ENCODE measurements around the gene SAP25. TPM values are rescaled to one million over a fixed set of nuclear protein-coding genes. Genes with fewer than 3 reads are reported as not detected.

SAP25 gene
- total and polyA plus RNA-seq, 7 donors: 0.71 to 7.2 (median 2.2) TPM; not detected in 3

DNA sequence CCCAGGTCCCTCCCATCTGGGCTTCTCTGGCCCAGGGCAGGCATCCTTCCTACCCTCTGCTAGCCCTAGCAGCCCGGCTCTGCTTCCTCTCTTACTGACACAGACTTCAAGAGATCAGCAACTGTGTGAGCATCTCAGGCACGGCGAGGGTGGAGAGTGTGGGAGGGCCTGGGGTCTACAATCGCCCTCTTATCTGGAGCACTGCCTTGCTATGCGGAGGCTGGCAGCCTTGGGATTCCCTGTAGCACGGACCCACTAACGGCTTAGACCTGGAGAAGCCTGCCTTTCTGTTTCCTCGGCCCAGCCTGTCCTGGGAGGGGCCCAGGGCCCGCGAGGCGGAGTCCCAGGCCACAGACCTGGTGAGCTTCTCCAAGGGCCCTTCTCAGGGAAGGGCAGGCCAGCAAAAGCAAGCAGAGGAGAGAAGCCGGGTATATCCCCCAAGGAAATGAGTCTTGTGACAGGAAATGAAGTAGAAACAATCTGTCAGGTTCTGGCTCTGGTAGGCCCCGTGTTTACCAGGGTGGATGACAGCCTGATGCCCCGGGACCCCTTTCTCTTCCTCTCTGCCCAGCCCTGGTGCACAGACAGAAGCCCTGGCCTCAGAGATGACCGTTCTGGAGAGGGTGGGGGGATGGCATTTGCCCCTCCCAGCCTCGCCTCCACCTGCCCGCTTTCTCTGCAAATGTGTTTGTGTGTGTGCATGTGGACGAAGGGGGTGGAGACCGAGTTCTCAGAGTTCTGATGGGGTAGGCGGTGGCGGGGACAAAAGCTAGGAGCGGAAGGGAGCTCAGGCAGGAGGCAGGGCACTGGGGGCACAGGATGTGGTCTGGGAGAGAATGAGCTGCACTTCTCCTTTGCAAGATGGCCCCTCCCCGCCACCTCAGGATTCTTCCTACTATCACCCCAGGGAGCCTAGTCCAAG is 9.7 kb upstream of the SAP25 start:
- intact Hi-C loops (cut with DNase I): loop anchor here (10.0 kb wide), 1 partner anchor 271 kb away; the partner anchor contains the start of gene SLC12A9
- H3K9me3 ChIP-seq: no peaks in the 10 kb centered on the region
- peak overlapping the region; percentile 89 to 96 (median 92) for H3K27ac ChIP-seq
- H3K4me3 ChIP-seq: peak overlapping the region in 3 of 4 donors; percentile 90 to 99 (median 98)
- WGBS, 2 donors: 25 to 52% methylated on average over 23 of the region's 23 CpGs
- no peaks in the 10 kb centered on the region for H3K27me3 ChIP-seq
- H3K36me3 ChIP-seq: peaks cover 28 to 46% (median 31%) of the 10 kb centered on the region in 4 donors
- peak; percentile 85 for DNase-seq
- TF ChIP-seq POLR2A (IDR thresholded peaks at IDR 0.05) (no peak), POLR2AphosphoS5 (IDR thresholded peaks at IDR 0.05) (no peak), EP300 (IDR thresholded peaks at IDR 0.05) (no peak)
- TF ChIP-seq, protein P1, sequence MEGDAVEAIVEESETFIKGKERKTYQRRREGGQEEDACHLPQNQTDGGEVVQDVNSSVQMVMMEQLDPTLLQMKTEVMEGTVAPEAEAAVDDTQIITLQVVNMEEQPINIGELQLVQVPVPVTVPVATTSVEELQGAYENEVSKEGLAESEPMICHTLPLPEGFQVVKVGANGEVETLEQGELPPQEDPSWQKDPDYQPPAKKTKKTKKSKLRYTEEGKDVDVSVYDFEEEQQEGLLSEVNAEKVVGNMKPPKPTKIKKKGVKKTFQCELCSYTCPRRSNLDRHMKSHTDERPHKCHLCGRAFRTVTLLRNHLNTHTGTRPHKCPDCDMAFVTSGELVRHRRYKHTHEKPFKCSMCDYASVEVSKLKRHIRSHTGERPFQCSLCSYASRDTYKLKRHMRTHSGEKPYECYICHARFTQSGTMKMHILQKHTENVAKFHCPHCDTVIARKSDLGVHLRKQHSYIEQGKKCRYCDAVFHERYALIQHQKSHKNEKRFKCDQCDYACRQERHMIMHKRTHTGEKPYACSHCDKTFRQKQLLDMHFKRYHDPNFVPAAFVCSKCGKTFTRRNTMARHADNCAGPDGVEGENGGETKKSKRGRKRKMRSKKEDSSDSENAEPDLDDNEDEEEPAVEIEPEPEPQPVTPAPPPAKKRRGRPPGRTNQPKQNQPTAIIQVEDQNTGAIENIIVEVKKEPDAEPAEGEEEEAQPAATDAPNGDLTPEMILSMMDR (IDR thresholded peaks at IDR 0.05): no peak
- peaks cover 0 to 44% (median 35%) of the 10 kb centered on the region in 4 donors for H3K4me1 ChIP-seq

DNA sequence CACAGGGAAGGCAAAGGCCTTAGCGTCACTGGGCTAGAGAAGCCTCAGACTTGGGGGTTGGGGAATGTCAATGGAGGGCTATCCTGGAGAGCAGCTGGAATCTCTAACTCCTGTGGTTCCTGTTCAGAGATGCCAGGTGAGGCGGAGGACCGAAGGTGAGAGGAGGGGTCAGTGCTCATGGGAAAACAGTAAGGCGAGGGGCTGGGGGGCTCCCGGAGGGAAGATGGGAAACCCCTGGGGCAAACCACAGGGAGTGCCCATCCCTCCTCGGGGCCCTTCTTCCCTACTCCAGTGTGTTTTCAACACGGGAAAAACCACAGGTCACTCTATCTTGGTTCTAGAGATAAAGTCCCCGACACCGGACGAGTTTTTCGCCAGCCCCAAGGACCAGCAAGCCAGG is 8.9 kb upstream of the SAP25 start:
- H3K4me3 ChIP-seq: peak overlapping the region in 2 of 4 donors; percentile 90 to 98
- TF ChIP-seq EP300 (IDR thresholded peaks at IDR 0.05): no peak
- TF ChIP-seq, protein P1 (IDR thresholded peaks at IDR 0.05): no peak
- no peak for TF ChIP-seq POLR2A (IDR thresholded peaks at IDR 0.05)
- no peak for TF ChIP-seq POLR2AphosphoS5 (IDR thresholded peaks at IDR 0.05)
- peaks cover 35 to 54% (median 38%) of the 10 kb centered on the region in 4 donors for H3K36me3 ChIP-seq
- DNase-seq: no peak
- no peaks in the 10 kb centered on the region for H3K27me3 ChIP-seq
- H3K4me1 ChIP-seq: peaks cover 0 to 43% (median 35%) of the 10 kb centered on the region in 4 donors
- H3K9me3 ChIP-seq: no peaks in the 10 kb centered on the region
- H3K27ac ChIP-seq: peak overlapping the region; percentile 89 to 96 (median 92)
- WGBS, 2 donors: 74 to 82% methylated on average over 11 of the region's 11 CpGs
- intact Hi-C loops (cut with DNase I): loop anchor here (10.0 kb wide), 1 partner anchor 272 kb away; the partner anchor contains the start of gene SLC12A9

DNA sequence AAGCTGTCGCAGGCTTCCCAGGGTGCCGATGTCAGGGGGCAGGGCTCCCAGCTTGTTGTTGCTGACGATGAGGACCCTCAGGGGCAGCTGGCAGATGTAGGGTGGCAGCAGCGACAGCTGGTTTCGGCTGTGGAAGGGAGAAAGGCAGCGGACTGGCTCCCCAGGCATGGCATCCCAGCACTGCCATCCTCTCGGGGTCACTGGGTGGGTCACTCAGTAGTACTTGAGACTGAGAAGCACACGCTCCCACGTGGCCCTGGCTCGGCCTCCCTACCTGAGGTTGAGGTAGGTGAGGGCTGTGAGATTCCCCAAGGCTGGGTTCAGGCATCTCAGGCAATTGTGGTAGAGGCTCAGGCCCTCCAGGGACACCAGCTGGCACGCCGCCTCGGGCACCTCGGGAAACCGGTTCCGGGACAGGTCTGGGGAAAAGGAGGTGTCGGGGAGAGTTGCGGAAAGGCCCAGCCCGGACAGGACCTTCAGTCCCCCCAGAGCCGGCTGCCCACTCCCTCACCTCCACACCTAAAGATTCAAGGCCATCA is 8.4 kb upstream of the SAP25 start:
- H3K4me1 ChIP-seq: peaks cover 0 to 38% (median 31%) of the 10 kb centered on the region in 4 donors
- no peaks in the 10 kb centered on the region for H3K9me3 ChIP-seq
- peak overlapping the region in 1 of 4 donors; percentile 89 for H3K27ac ChIP-seq
- intact Hi-C loops (cut with DNase I): loop anchor here (10.0 kb wide), 1 partner anchor 273 kb away; the partner anchor contains the start of gene SLC12A9
- no peaks in the 10 kb centered on the region for H3K27me3 ChIP-seq
- no peak for DNase-seq
- no peak overlapping the region for H3K4me3 ChIP-seq
- TF ChIP-seq, protein P1 (IDR thresholded peaks at IDR 0.05): no peak
- TF ChIP-seq POLR2AphosphoS5 (IDR thresholded peaks at IDR 0.05): no peak
- TF ChIP-seq POLR2A (IDR thresholded peaks at IDR 0.05): no peak
- TF ChIP-seq EP300 (IDR thresholded peaks at IDR 0.05): no peak
- peaks cover 39 to 59% (median 44%) of the 10 kb centered on the region in 4 donors for H3K36me3 ChIP-seq
- 67 to 87% methylated on average over 20 of the region's 20 CpGs for WGBS, 2 donors

DNA sequence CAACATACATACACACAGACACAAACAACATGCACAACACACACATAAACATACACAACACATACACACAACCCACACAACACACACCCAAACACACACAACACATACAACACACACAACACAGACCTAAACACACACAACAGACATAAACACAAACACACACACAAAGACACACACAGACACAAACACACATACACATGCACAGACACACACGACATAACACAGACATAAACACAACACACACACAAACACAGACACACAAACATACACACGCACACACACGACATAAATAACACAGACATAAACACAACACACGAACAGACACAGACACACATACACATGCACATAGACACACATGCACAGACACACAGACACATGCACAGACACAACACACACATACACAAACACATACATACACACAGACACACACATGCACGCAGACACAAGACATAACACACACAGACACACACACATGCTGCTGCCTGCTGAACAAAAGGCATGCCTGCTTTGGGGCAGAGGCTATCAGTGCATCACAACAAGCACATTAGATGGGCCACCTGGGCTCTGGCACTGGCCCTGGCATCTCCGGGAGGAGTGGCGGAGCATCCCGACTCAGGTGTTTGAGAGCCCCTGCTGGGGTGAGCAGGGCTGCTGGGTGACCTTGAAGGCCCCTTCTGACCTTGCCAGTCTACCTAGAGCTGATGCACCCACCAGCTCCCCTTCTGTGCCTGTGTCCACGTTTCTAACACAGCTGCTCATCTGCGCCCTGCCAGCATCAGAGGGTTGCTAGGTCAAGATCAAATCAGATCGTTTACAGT is 7.0 kb upstream of the SAP25 start:
- TF ChIP-seq POLR2AphosphoS5 (IDR thresholded peaks at IDR 0.05): no peak
- TF ChIP-seq POLR2A (IDR thresholded peaks at IDR 0.05): no peak
- TF ChIP-seq, protein P1 (IDR thresholded peaks at IDR 0.05): no peak
- TF ChIP-seq EP300 (IDR thresholded peaks at IDR 0.05): no peak
- no peak for DNase-seq
- H3K4me3 ChIP-seq: no peak overlapping the region
- intact Hi-C loops (cut with DNase I): loop anchor here (10.0 kb wide), 1 partner anchor 274 kb away; the partner anchor contains the start of gene SLC12A9
- H3K9me3 ChIP-seq: no peaks in the 10 kb centered on the region
- no peak overlapping the region for H3K27ac ChIP-seq
- H3K36me3 ChIP-seq: peaks cover 50 to 74% (median 56%) of the 10 kb centered on the region in 4 donors
- peaks cover 0 to 33% (median 28%) of the 10 kb centered on the region in 4 donors for H3K4me1 ChIP-seq
- 86 to 90% methylated on average over 11 of the region's 11 CpGs for WGBS, 2 donors
- no peaks in the 10 kb centered on the region for H3K27me3 ChIP-seq

All from sigmoid colon (tissue), 7 donors.